Spinal cord (tissue), 10 donors: ENCODE results near the gene GARIN5B. TPM values are rescaled to one million over a fixed set of nuclear protein-coding genes. Genes with fewer than 3 reads are reported as not detected.

Source experiments
- DNase-seq, 6 donors: peaks; one replicate each; pipeline versions ENCODE4 v3.0.0 to v3.0.0-alpha.2; 2013 to 2015; ENCODE audit warnings: low spot score in 6 of 6, low read depth in 4 of 6
- H3K27ac ChIP-seq: one replicate; pipeline ENCODE4 v1.5.1; 2013; ENCODE audit warnings: low read depth, low read length, control low read depth
- H3K27me3 ChIP-seq: one replicate; pipeline ENCODE4 v1.6.1; 2013; ENCODE audit warnings: low read length; ENCODE audit not compliant: control insufficient read depth, insufficient read depth
- H3K36me3 ChIP-seq: one replicate; pipeline ENCODE4 v1.6.1; 2013; ENCODE audit warnings: low read length; ENCODE audit not compliant: control insufficient read depth, insufficient read depth
- H3K4me1 ChIP-seq: one replicate; pipeline ENCODE4 v1.6.1; 2013; ENCODE audit warnings: low read length; ENCODE audit not compliant: control insufficient read depth, insufficient read depth
- H3K4me3 ChIP-seq: one replicate; pipeline ENCODE4 v1.5.1; 2013; ENCODE audit warnings: low read depth, low read length, control low read depth
- H3K9me3 ChIP-seq: one replicate; pipeline ENCODE4 v1.6.1; 2013; ENCODE audit warnings: low read length; ENCODE audit not compliant: control insufficient read depth, insufficient read depth
- WGBS: methylation state at CpG from one replicate; pipeline ENCODE4 v1.1.5; 2013; ENCODE audit warnings: missing lambda C conversion rate; ENCODE audit not compliant: insufficient coverage; 5-methylcytosine and 5-hydroxymethylcytosine counted together
- polyA plus RNA-seq, 2 donors: library from polyadenylated mRNA; unstranded; fragments of 120-200 nt; gene quantifications; one replicate each; pipeline ENCODE4 v1.2.1, GENCODE V29; 2013; ENCODE audit not compliant: insufficient read length in 2 of 2
- total RNA-seq, 2 donors: library from RNA; depleted of rRNA in 1 of 2; stranded (reverse); fragments of 120-200 nt in 1 of 2; fragments of >200 nt in 1 of 2; gene quantifications; one replicate each; pipeline versions ENCODE4 v1.2.3 to v1.2.4, GENCODE V29; 2013 to 2014
- donor health status: healthy.

GARIN5B gene
- total and polyA plus RNA-seq, 4 donors: 0.14 to 0.43 TPM; not detected in 2

- no peak for DNase-seq
- H3K9me3 ChIP-seq: no peaks in the 10 kb centered on the region
- H3K4me3 ChIP-seq: no peak overlapping the region
- WGBS: 100% methylated on average over 4 of the region's 6 CpGs
- H3K4me1 ChIP-seq: peaks cover 7% of the 10 kb centered on the region
- H3K27me3 ChIP-seq: no peaks in the 10 kb centered on the region
- H3K36me3 ChIP-seq: no peaks in the 10 kb centered on the region
- H3K27ac ChIP-seq: no peak overlapping the region
Observed at GRCh38 chr19:55324662-55325061, 38.4 kb downstream of the GARIN5B start.

GRCh38 chr19:55322204-55322885 lies 40.7 kb downstream of the GARIN5B start:
- H3K27ac ChIP-seq: no peak overlapping the region
- no peaks in the 10 kb centered on the region for H3K36me3 ChIP-seq
- peaks cover 10% of the 10 kb centered on the region for H3K4me1 ChIP-seq
- WGBS: 61% methylated on average over 9 of the region's 12 CpGs
- no peak overlapping the region for H3K4me3 ChIP-seq
- H3K27me3 ChIP-seq: no peaks in the 10 kb centered on the region
- H3K9me3 ChIP-seq: no peaks in the 10 kb centered on the region
- no peak for DNase-seq

- peaks cover 10% of the 10 kb centered on the region for H3K4me1 ChIP-seq
- H3K36me3 ChIP-seq: no peaks in the 10 kb centered on the region
- 77% methylated on average over 3 of the region's 9 CpGs for WGBS
- H3K27ac ChIP-seq: no peak overlapping the region
- no peak for DNase-seq
- no peaks in the 10 kb centered on the region for H3K9me3 ChIP-seq
- no peaks in the 10 kb centered on the region for H3K27me3 ChIP-seq
- no peak overlapping the region for H3K4me3 ChIP-seq
Observed at GRCh38 chr19:55321466-55322137, 41.5 kb downstream of the GARIN5B start.

DNA sequence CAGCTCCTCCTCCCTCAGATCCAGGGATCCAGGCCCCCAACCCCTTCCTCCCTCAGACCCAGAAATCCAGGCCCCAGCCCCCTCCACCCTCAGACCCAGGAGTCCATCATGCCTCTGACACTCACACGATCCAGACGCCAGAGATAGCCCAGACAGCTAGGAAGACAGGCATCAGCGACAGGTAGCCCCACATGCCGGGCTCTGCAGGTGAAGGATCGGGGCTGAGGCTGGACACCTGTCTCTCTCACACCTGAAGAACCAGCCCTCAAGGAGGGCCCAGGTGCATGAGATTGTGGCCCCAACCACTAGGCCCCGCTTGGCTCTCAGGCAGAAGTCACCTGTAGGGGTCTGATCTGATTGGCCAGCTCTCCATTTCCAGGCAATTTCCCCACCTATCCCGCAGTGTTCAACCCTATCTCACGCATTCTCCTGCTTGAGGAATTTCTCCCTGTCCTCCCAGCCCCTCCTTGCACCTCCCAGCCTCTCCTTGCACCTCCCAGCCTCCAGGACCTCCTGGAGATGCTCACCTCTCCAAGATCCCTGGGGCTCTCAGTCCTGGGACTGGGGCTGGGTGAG lies 42.1 kb downstream of the GARIN5B start:
- Histone ChIP-seq H3K4me1 (peaks cover 10% of the 10 kb centered on the region), H3K4me3 (no peak overlapping the region), H3K36me3 (no peaks in the 10 kb centered on the region), H3K27me3 (no peaks in the 10 kb centered on the region), H3K27ac (no peak overlapping the region), H3K9me3 (no peaks in the 10 kb centered on the region)
- no peak for DNase-seq
- 92% methylated on average over 8 of the region's 8 CpGs for WGBS

DNA sequence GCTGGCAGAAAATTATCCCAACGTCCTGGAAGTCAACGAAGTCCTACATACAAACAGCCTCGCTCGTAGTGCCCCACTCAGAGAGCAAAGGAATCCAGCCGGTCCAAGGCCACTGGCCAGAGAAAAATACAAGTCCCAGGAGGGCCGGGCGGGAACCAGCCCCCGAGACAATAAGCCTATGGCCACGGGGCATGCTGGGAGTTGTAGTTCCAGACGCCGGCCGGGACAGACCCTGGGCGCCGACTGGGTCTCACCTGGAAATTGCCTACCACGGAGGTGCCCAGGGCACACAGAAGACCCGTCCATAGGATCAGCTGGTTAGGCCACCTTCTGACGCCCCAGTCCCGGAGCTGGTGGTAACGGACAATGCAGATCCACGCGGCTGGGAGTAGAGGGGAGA lies 43.3 kb downstream of the GARIN5B start:
- Histone ChIP-seq H3K9me3 (no peaks in the 10 kb centered on the region), H3K36me3 (no peaks in the 10 kb centered on the region), H3K4me1 (peaks cover 10% of the 10 kb centered on the region), H3K4me3 (no peak overlapping the region), H3K27me3 (no peaks in the 10 kb centered on the region), H3K27ac (no peak overlapping the region)
- peak in 2 of 6 donors; percentile 77 to 88 for DNase-seq
- WGBS: 11% methylated on average over 19 of the region's 21 CpGs

DNA sequence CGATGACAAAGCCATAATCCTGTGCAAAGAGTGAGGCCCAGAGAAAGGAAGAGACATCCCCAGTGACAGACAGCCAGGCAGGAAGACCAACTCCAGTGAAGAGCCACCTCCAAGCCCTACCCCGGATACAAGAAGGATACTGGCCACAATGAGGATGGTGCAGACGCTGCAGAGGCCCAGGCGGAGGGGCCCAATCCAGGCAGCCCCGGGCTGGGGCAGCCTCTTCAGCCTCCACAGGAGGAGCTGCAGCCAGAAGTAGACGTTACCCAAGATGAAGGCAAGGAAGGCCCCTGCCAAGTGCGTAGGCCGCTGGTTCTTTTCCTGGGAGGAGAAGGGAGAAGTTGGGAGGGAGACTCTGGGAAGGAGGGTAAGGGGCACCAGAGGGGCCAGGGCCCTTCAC lies 46.4 kb downstream of the GARIN5B start:
- no peaks in the 10 kb centered on the region for H3K9me3 ChIP-seq
- no peaks in the 10 kb centered on the region for H3K27me3 ChIP-seq
- H3K4me3 ChIP-seq: no peak overlapping the region
- H3K36me3 ChIP-seq: peaks cover 20% of the 10 kb centered on the region
- H3K27ac ChIP-seq: no peak overlapping the region
- no peak for DNase-seq
- 86% methylated on average over 8 of the region's 8 CpGs for WGBS
- H3K4me1 ChIP-seq: peaks cover 10% of the 10 kb centered on the region

DNA sequence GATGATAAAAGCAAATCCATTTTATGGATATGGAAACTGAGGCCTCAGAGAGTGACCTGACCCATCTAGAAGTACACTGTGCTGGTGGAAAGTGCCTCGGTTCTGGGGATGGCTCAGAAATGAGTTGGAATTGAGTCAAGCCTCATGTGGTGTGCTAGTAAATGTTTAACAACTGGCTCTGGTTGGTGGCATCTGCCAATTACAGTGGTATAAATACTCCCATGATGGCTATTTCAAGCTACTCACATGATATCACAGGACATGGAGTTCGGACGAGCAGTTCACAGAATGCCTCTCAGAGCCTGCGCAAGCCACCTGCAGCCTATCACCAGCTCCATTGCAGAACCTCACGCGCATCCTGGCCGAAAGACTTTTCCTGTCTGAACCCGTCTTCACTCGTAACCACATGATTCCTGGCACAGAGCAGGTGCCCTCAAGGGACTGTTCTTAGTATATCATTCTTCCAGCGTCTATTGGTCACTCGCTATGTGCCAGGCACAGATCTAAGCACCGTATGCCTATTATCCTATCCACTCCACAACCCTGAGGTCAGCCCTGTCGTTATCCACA lies 47.0 kb downstream of the GARIN5B start:
- WGBS: 84% methylated on average over 13 of the region's 13 CpGs
- no peak overlapping the region for H3K4me3 ChIP-seq
- H3K4me1 ChIP-seq: peaks cover 10% of the 10 kb centered on the region
- peak in 1 of 6 donors; percentile 48 for DNase-seq
- no peaks in the 10 kb centered on the region for H3K9me3 ChIP-seq
- peaks cover 26% of the 10 kb centered on the region for H3K36me3 ChIP-seq
- H3K27ac ChIP-seq: no peak overlapping the region
- no peaks in the 10 kb centered on the region for H3K27me3 ChIP-seq

DNA sequence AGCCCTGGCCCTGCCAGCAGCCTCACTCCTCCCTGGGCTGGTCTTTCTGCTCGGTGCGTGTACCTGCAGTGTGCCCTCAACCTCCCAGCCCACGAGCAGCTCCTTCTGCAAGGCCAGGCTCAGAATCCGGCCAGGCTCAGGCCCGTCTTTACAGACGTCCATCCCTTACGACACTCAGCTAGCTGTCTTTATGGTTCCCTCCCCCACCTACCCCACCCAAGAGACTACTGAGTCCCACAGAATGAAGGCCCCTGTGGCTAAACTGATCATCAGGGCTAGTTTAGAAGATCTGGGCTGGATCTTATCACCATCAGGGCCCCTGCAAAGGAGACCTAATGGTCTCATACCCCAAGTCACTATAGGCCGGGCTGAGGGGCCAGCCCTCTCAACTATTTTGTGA lies 48.7 kb downstream of the GARIN5B start:
- H3K4me1 ChIP-seq: peaks cover 4% of the 10 kb centered on the region
- WGBS: 67% methylated on average over 8 of the region's 8 CpGs
- H3K9me3 ChIP-seq: no peaks in the 10 kb centered on the region
- peaks cover 41% of the 10 kb centered on the region for H3K36me3 ChIP-seq
- no peak overlapping the region for H3K4me3 ChIP-seq
- no peaks in the 10 kb centered on the region for H3K27me3 ChIP-seq
- H3K27ac ChIP-seq: no peak overlapping the region
- no peak for DNase-seq

DNA sequence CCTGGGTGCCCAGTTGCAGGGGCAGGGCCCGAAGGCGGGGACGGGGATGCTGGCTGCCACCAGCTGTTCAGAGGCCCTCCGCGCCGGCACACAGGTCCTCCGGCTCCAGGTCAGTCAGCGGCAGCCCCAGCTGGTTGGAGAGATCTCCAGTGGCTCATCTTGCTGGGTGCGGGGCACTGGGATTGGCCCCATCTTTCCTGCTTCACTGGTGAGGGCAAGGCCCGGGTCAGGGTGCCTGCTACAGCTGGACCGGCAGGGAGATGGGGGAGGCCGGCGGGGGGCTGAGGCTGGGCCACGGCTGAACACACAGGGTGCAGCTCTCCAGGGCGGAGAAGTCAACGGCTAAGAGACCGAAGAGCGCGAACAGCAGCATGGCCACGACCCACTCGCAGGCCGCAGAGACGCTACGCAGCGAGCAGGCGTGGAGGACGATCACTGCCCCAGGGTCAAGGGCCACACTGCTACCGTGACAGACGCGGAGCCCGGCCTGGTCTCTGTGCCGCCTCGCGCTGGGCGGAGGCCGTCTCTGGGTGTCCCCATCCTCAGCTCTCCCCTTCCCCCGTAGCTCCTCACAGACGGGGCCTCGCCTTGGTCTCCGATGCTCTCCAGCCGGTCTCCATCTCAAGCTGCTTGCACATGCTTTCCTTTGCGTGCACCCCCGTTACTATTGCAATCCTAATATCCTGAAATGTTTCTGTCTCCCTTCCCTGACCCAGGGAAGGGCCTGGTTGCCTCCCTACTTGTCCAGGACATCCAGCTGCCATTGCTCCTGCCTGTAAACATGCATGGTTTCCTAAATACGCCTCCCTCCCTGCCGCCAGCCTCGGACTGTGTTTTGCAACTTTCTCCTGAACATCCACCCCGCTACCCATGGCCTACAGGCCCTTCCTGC lies 50.2 kb downstream of the GARIN5B start:
- no peak for DNase-seq
- no peak overlapping the region for H3K4me3 ChIP-seq
- peaks cover 54% of the 10 kb centered on the region for H3K36me3 ChIP-seq
- H3K27ac ChIP-seq: no peak overlapping the region
- 85% methylated on average over 47 of the region's 47 CpGs for WGBS
- H3K4me1 ChIP-seq: peaks cover 4% of the 10 kb centered on the region
- H3K9me3 ChIP-seq: no peaks in the 10 kb centered on the region
- H3K27me3 ChIP-seq: no peaks in the 10 kb centered on the region
